Endometrial microvascular endothelial cells (primary cell): ENCODE data around the gene TTC39B. TPM values are rescaled to one million over a fixed set of nuclear protein-coding genes. Genes with fewer than 3 reads are reported as not detected.

Experiments used
- in situ Hi-C: cut with HindIII; loops from 2 replicates; pipeline ENCODE4 v1.10.0; 2017; ENCODE audit warnings: low sequenced_read_pairs, low pct_unique_long_range_greater_than_20kb; ENCODE audit errors: inconsistent ontology term
- total RNA-seq: library from RNA; depleted of rRNA; stranded (reverse); fragments of >200 nt; gene quantifications from one replicate; pipeline ENCODE4 v1.2.3, GENCODE V29; 2015; ENCODE audit errors: inconsistent ontology term

Gene TTC39B
- total RNA-seq, 1 donor from 2014 or later: 4.4 TPM

GRCh38 chr9:15153961-15154360 lies 153.1 kb downstream of the TTC39B start:
- in situ Hi-C loops: no loop called here

- in situ Hi-C loops: no loop called here
Observed at GRCh38 chr9:15150939-15151338, 156.1 kb downstream of the TTC39B start.

DNA sequence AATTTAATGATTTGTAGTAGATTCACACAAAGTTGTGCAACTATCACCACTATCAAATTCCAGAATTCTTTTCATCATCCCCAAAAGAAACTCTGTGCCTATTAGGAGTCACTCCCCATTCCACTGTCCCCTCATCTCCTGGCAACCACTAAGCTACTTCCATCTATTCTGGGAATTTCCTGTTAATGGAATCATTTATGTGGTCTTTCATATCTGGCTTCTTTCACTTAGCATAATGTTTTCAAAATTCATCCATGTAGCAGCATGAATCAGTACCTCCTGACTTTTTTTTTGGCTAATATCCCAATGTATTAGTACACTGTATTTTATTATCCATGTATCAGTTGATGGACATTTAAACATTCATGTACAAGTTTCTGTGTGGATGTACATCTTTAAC lies 157.6 kb downstream of the TTC39B start:
- in situ Hi-C loops: no loop called here

GRCh38 chr9:15146268-15146700 lies 160.7 kb downstream of the TTC39B start:
- in situ Hi-C loops: no loop called here

DNA sequence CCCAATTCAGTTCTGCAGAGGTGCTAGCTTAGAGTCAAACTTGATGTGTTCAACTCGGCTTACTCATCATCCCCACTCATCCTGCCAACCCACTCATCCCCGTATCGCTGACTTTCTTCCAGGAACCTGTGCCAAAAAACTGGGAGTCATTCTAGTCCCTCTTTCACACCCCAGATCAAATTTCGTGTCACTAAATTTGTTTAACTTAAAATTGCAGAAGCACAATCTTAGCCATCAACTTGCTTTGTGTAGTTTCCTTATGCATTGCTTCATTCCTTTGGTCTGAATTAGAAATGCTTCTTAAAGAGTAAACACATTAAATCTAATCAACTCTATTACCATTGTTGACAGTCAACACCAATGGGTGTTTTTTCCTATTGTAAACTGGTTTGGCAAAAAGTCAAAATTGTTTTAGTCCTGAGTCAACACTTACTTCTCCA lies 162.4 kb downstream of the TTC39B start:
- in situ Hi-C loops: no loop called here

DNA sequence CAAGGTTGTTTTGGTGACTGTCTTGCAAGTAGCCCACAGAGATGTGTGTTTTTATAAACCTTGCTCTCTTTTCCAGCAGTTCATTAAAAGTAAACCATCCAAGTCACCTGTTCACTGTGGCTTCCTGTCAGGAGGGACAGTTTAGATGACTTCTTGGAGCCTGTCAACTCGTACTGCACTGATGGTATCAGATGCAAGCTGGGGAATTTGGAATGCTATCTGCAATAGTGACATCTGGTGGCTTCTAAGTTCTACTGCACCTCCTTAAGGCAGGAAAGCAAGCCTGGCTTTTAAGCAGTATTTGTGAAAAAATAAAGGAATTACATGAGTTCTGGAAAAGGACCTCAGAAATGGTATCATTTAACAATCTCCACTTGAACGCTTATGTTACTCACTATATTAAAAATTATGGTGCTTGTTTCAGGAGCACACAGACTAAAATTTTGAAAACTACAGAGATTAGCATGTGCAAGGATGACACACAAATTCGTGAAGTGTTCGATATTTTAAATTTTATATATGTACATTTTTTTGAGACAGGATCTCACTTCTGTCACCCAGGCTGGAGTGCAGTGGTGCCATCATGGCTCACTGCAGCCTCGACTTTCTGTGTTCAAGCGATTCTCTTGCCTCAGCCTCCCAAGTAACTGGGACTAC lies 164.0 kb downstream of the TTC39B start:
- in situ Hi-C loops: no loop called here

DNA sequence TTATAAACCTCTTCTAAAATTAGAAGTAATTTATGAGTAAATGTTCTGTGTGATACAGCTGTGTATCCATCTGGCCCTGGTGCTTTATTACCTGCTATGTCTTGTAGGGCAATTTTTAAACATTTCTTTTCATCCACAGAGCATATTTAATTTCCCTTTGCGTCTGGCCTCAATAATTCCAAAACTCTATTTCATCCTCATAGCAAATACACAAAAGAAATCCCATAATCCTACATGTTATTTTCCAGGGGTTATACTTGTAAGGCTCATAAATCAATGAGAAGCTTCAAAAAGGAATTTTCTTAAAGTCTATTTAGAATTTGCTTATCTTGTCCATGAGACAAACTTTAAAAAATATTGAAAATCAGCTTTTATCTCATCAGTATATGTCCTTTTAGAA lies 167.0 kb downstream of the TTC39B start:
- in situ Hi-C loops: no loop called here

GRCh38 chr9:15139469-15139868 lies 167.5 kb downstream of the TTC39B start:
- in situ Hi-C loops: no loop called here

DNA sequence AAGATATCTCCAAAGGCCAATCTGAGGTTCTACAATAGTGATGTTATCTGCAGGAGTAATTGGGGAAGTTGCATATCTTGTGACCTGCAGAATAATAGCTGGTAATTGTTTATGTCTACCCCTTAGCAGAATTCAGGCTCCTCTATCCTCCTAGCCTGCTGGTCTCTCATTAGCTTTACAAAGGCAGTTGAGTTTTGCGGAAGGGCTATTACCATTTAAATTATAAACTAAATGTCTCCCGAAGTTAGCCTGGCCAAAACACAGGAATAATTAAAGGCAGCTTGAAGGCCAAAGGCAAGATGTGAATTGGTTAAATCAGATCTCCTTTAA lies 168.7 kb downstream of the TTC39B start:
- in situ Hi-C loops: no loop called here

GRCh38 chr9:15137658-15138356 lies 169.2 kb downstream of the TTC39B start:
- in situ Hi-C loops: no loop called here

DNA sequence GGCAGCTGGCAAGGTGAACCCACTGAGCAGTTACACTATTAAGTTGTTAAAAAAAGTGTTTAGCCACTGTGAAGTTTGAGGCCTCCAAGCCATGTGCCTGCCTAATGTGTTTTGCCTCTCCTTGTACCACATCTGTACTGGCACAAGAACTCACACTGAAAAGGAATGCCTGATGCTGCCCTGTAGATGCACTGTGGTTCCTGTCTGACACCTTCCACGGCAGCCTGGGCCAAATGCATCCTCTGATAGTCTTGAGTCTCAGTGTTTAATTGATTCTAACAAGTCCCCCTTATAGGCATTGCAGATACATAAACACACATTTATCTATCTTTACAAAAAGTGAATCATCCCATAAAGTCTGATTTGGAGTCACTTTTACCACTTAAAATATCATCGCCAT lies 169.9 kb downstream of the TTC39B start:
- in situ Hi-C loops: no loop called here

GRCh38 chr9:15136646-15137045 lies 170.4 kb downstream of the TTC39B start:
- in situ Hi-C loops: no loop called here

DNA sequence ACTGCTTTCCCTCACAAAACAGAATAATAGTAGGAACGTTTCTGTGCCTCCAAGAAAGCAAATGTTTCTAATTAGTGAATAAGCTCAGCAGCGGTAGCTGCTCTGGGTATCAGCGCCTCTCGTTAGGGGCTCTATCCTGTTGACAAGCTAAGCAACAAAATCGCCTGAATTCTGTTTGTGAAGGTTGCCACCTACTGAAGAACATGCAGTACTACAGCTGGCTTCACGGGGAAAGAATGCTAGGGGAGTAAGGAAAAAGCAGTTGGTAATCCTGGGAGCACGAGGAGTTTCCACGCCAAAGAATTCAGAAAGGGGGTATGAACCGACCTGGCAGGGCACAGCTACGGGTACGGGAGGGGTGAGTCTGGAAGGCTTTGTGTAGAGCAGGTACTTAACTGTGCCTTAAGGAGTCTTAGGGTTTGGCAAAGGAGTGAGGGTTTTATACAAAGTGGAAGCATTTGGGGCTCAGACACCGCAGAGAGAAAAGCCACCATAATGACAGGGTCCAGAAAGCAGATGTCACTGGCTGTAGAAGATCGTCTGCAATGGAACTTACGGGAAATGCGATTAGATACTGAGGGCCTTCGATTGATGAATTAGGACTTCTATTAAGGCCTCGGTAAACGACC lies 171.7 kb downstream of the TTC39B start:
- in situ Hi-C loops: no loop called here

DNA sequence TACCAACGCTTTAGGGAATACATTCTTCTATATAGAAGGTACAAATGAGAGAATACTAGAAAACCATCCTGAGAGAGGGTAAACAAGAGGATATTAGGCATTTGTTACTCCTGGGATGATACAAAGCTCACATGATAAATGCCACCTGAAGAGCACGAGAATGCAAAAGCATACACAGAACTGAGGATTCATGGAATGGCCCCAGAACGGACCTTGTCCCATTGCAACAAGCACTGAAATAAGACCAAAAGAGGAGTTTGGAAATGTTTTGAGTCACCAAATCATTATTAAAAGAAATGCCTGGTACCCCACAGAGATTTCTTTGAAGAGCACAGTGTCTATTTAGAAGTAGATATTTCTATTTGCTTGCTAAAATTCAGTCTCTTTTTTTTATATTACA lies 173.5 kb downstream of the TTC39B start:
- in situ Hi-C loops: no loop called here

GRCh38 chr9:15132091-15132490 lies 174.9 kb downstream of the TTC39B start:
- in situ Hi-C loops: no loop called here

GRCh38 chr9:15131094-15131493 lies 175.9 kb downstream of the TTC39B start:
- in situ Hi-C loops: no loop called here

DNA sequence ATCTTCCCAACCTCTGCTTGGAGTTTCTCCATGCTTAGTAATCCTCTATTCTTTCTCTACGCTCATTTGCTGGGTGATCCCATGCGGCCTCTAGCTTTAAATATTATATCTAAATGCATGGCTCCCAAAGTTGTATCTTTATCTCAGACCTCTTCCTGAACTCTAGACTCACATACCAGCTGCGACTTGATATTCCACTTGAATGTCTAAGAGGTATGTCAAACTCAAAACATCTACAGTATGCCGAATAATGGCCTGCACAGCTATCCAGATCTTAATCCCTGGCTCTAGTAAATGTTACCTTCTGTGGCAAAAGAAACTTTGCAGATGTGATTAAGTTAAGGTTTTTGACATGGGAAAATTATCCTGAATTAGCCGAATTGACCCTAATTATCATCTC lies 179.2 kb downstream of the TTC39B start:
- in situ Hi-C loops: no loop called here

GRCh38 chr9:15121630-15122029 lies 185.4 kb downstream of the TTC39B start:
- in situ Hi-C loops: no loop called here

GRCh38 chr9:15116130-15116580 lies 190.9 kb downstream of the TTC39B start:
- in situ Hi-C loops: no loop called here

- in situ Hi-C loops: no loop called here
Observed at GRCh38 chr9:15115702-15116101, 191.3 kb downstream of the TTC39B start.
